ENCODE results near the gene EIF2S3B. TPM values are rescaled to one million over a fixed set of nuclear protein-coding genes. Genes with fewer than 3 reads are reported as not detected.

The EIF2S3B gene
- polyA plus RNA-seq (2012; rRNA removed), result 0.07 and 0.16 TPM in 2 replicates
- polyA plus RNA-seq (2012; cell fraction: cytosol; rRNA removed), result 0.51 and 1.2 TPM in 2 replicates
- 0.43 and 0.92 TPM in 2 replicates for polyA plus RNA-seq (2012; cell fraction: nucleus; rRNA removed)

GRCh38 chr12:10505620-10506019 is at the start of gene EIF2S3B:
TSS of gene EIF2S3B (plus strand) at chr12:10505890. CDS start at chr12:10505903, 13 bp downstream.
- Histone ChIP-seq H3K4me3 (ENCODE audit: low read depth in 2 of 2, low read length in 1 of 2) (no peak within 1 kb of the TSS), H3F3A (replicated peaks; ENCODE audit: insufficient read depth) (no peaks in the 10 kb centered on the region), H4K20me1 (ENCODE audit: insufficient read depth) (no peaks in the 10 kb centered on the region), H3K9me2 (no peaks in the 10 kb centered on the region), H3K27me3 (ENCODE audit: insufficient read depth) (peaks cover 13% of the 10 kb centered on the region; the same call in 1 of the 2 replicates), H3K36me3 (replicated peaks in 1 of 2; ENCODE audit: control insufficient read depth in 1 of 2, insufficient read depth in 2 of 2, low read length in 1 of 2) (no peaks in the 10 kb centered on the region), H2AFZ (ENCODE audit: low read depth) (no peak within 1 kb of the TSS), H3K4me1 (ENCODE audit: control insufficient read depth in 1 of 2, insufficient read depth in 2 of 2, low read depth in 1 of 2, low read length in 1 of 2) (no peaks in the 10 kb centered on the region), H3K9ac (no peak within 1 kb of the TSS), H3K27ac (ENCODE audit: low read depth in 2 of 2, low read length in 1 of 2) (no peak within 1 kb of the TSS), H3K9me3 (no peaks in the 10 kb centered on the region), H3K79me2 (ENCODE audit: insufficient read depth) (no peaks in the 10 kb centered on the region), H3K4me2 (no peak within 1 kb of the TSS; the same call in 1 of the 2 replicates)
- 25% methylated on average over 22 of the region's 22 CpGs for WGBS (ENCODE audit: low lambda C conversion rate)
- POLR2A ChIA-PET, result no interaction called here
- no peak for DNase-seq
- CTCF ChIA-PET, result no interaction called here
- no peak for TF ChIP-seq RFX5 (IDR thresholded peaks at IDR 0.05; ENCODE audit: low read length)
- TF ChIP-seq ELF1 (IDR thresholded peaks at IDR 0.05), result no peak
- no peak for TF ChIP-seq FOSL2 (IDR thresholded peaks at IDR 0.05; ENCODE audit: borderline replicate concordance, low read depth)
- TF ChIP-seq SIN3A (IDR thresholded peaks at IDR 0.05; ENCODE audit: borderline replicate concordance, low read depth, low read length), result no peak

GRCh38 chr12:10456856-10457255 is 48.8 kb upstream of the EIF2S3B start:
- Histone ChIP-seq H2AFZ (ENCODE audit: low read depth) (no peak overlapping the region), H3K4me2 (no peak overlapping the region), H4K20me1 (ENCODE audit: insufficient read depth) (no peaks in the 10 kb centered on the region), H3F3A (replicated peaks; ENCODE audit: insufficient read depth) (no peaks in the 10 kb centered on the region), H3K9me3 (no peaks in the 10 kb centered on the region), H3K27ac (ENCODE audit: low read depth in 2 of 2, low read length in 1 of 2) (no peak overlapping the region), H3K4me3 (ENCODE audit: low read depth in 2 of 2, low read length in 1 of 2) (no peak overlapping the region), H3K27me3 (ENCODE audit: insufficient read depth) (no peaks in the 10 kb centered on the region), H3K9ac (no peak overlapping the region), H3K36me3 (replicated peaks in 1 of 2; ENCODE audit: control insufficient read depth in 1 of 2, insufficient read depth in 2 of 2, low read length in 1 of 2) (no peaks in the 10 kb centered on the region), H3K79me2 (ENCODE audit: insufficient read depth) (no peaks in the 10 kb centered on the region), H3K9me2 (no peaks in the 10 kb centered on the region), H3K4me1 (ENCODE audit: control insufficient read depth in 1 of 2, insufficient read depth in 2 of 2, low read depth in 1 of 2, low read length in 1 of 2) (no peaks in the 10 kb centered on the region)
- 5% methylated on average over 2 of the region's 2 CpGs for WGBS (ENCODE audit: low lambda C conversion rate)
- DNase-seq, result no peak
- TF ChIP-seq, protein P1, sequence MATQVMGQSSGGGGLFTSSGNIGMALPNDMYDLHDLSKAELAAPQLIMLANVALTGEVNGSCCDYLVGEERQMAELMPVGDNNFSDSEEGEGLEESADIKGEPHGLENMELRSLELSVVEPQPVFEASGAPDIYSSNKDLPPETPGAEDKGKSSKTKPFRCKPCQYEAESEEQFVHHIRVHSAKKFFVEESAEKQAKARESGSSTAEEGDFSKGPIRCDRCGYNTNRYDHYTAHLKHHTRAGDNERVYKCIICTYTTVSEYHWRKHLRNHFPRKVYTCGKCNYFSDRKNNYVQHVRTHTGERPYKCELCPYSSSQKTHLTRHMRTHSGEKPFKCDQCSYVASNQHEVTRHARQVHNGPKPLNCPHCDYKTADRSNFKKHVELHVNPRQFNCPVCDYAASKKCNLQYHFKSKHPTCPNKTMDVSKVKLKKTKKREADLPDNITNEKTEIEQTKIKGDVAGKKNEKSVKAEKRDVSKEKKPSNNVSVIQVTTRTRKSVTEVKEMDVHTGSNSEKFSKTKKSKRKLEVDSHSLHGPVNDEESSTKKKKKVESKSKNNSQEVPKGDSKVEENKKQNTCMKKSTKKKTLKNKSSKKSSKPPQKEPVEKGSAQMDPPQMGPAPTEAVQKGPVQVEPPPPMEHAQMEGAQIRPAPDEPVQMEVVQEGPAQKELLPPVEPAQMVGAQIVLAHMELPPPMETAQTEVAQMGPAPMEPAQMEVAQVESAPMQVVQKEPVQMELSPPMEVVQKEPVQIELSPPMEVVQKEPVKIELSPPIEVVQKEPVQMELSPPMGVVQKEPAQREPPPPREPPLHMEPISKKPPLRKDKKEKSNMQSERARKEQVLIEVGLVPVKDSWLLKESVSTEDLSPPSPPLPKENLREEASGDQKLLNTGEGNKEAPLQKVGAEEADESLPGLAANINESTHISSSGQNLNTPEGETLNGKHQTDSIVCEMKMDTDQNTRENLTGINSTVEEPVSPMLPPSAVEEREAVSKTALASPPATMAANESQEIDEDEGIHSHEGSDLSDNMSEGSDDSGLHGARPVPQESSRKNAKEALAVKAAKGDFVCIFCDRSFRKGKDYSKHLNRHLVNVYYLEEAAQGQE (IDR thresholded peaks at IDR 0.05; ENCODE audit: low read depth, low read length), result no peak
- no peak for TF ChIP-seq GATA2 (CRISPR knock-in tag; IDR thresholded peaks at IDR 0.05)
- no peak for TF ChIP-seq RXRA (IDR thresholded peaks at IDR 0.05; ENCODE audit: borderline replicate concordance, low read depth)
- TF ChIP-seq EP300 (IDR thresholded peaks at IDR 0.05; ENCODE audit: borderline replicate concordance in 1 of 2, low read depth in 1 of 2, low read length in 1 of 2), result no peak
- TF ChIP-seq ELF1 (IDR thresholded peaks at IDR 0.05), result no peak
- TF ChIP-seq POLR2AphosphoS5 (IDR thresholded peaks at IDR 0.05; ENCODE audit: low read depth, low read length), result no peak
- no peak for TF ChIP-seq TAF1 (IDR thresholded peaks at IDR 0.05; ENCODE audit: borderline replicate concordance, low read depth, low read length)
- POLR2A ChIA-PET, result no interaction called here
- CTCF ChIA-PET, result no interaction called here

All from SK-N-SH (cell line).